ENCODE measurements around the gene DPEP2NB.
"Not testable (repeated sequence)": the region's sequence is repeated elsewhere in the genome, so short reads cannot be mapped to it uniquely, and the experiment has no call there.

DPEP2NB gene

DNA sequence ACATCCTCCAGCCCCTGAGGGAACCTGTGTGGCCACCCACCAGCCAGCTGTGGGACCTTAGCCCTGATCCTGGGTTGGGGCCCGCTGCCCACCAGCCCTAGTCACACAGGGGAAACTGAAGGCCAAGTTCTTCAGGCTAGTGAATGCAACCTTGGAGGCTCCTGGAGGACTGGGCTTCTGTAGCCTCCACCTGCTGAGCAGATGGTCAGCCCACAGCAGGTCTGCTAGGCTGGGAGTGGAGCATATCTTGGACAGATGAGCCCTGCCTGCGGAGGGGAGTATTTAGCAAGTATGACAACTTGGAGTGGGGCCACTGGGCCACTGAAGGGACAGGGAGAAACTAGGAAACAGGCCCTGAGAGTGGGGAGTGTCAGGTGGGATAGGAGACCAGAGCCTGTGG is 39.5 kb downstream of the DPEP2NB start:
- Mint-ChIP-seq H3K9me3 (no peaks in the 10 kb centered on the region), H3K27ac (no peak overlapping the region), H3K36me3 (no peaks in the 10 kb centered on the region), H3K4me3 (no peak overlapping the region), H3K27me3 (no peaks in the 10 kb centered on the region), H3K4me1 (no peaks in the 10 kb centered on the region)

DNA sequence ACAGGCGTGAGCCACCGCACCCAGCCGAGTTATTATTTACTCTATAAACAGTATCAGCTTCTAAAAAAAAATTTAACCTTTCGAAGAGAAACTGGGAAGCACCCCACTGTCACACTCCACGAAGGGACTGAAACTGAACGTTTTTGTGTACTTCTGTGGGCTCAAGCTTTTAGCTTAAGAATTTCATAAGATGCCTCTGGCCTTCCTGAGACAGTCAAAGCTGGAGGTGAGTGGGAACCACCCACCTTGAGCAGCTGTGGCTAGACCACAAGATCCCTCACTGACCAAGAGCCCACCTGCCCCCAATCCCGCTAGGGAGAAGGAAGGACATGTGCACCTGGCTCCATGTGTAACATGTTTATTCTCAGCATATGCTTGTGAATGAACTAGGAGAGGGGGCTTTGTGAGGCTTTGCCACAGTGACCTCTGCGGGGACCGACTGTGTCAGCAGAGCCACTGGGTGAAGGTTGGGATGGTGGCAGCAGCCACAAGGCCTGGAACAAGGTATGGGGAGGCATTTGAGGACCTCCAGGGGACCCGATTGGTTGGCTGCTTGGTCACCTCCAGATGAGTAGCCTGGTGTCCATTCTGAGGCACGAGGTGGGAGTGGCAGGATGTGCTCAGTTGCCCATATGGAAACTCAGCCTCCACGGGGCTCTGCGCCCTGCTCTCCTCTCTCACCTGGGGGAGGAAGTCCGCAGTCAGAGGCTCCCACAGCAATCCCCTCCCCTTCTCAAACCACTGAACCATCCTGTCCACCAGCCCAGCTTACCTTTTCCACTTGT is 40.2 kb downstream of the DPEP2NB start:
- Mint-ChIP-seq H3K4me3 (no peak overlapping the region), H3K36me3 (no peaks in the 10 kb centered on the region), H3K4me1 (no peaks in the 10 kb centered on the region), H3K27ac (no peak overlapping the region), H3K27me3 (no peaks in the 10 kb centered on the region), H3K9me3 (no peaks in the 10 kb centered on the region)

DNA sequence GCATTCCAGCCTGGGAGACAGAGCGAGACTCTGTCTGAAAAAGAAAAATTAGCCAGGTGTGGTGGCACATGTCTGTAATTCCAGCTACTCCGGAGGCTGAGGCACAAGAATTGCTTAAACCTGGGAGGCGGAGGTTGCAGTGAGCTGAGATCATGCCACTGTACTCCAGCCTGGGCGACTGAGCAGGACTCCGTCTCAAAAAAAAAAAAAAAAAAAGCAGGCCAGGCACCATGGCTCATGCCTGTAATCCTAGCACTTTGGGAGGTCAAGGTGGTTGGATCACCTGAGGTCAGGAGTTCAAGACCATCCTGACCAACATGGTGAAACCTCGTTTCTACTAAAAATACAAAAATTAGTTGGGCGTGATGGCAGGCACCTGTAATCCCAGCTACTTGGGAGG is 43.4 kb downstream of the DPEP2NB start:
- H3K4me1 Mint-ChIP-seq = peaks cover 14% of the 10 kb centered on the region
- not testable (repeated sequence) for H3K4me3 Mint-ChIP-seq, H3K9me3 Mint-ChIP-seq, H3K36me3 Mint-ChIP-seq, H3K27ac Mint-ChIP-seq, H3K27me3 Mint-ChIP-seq

DNA sequence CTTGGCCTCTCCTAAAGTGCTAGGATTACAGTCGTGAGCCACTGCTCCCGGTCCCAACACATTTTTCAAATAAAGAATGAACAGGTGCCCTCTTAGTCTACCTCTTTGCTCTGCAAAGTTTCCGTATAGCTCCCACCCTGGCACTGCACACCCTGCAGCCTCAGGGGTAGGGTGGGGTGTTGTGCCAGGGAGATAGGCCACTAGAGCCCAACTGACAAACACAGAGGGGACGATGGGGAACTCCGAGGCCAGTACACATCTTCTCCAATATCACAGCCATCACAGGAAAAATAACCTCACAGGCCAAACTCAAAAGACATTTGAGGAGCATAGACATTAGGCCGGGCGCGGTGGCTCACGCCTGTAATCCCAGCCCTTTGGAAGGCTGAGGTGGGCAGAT is 44.6 kb downstream of the DPEP2NB start:
- Mint-ChIP-seq H3K9me3 (no peaks in the 10 kb centered on the region), H3K27ac (no peak overlapping the region), H3K36me3 (no peaks in the 10 kb centered on the region), H3K4me1 (peaks cover 23% of the 10 kb centered on the region), H3K4me3 (peak overlapping the region; percentile 54), H3K27me3 (no peaks in the 10 kb centered on the region)

GRCh38 chr16:67969254-67970039 is 46.3 kb downstream of the DPEP2NB start:
- H3K4me3 Mint-ChIP-seq = peak overlapping the region; percentile 99

GRCh38 chr16:67968400-67969253 is 47.1 kb downstream of the DPEP2NB start, which contains the start of gene SLC12A4:
Gene SLC12A4, minus strand, starts transcription at chr16:67968637. Its CDS starts 84 bp downstream, at chr16:67968553.
- no peaks in the 10 kb centered on the region for H3K9me3 Mint-ChIP-seq
- H3K4me1 Mint-ChIP-seq = peaks cover 26% of the 10 kb centered on the region
- H3K36me3 Mint-ChIP-seq = no peaks in the 10 kb centered on the region
- peak within 1 kb of the TSS; percentile 96 for H3K27ac Mint-ChIP-seq
- no peaks in the 10 kb centered on the region for H3K27me3 Mint-ChIP-seq
- H3K4me3 Mint-ChIP-seq = peak within 1 kb of the TSS; percentile 99

More at GRCh38 chr16:67969254-67970039, 46.3 kb downstream of the DPEP2NB start:
- Mint-ChIP-seq H3K27me3 (no peaks in the 10 kb centered on the region), H3K4me1 (peaks cover 26% of the 10 kb centered on the region), H3K27ac (peak overlapping the region; percentile 96), H3K9me3 (no peaks in the 10 kb centered on the region), H3K36me3 (no peaks in the 10 kb centered on the region)

- Mint-ChIP-seq H3K4me3 (peak overlapping the region; percentile 99), H3K27ac (peak overlapping the region; percentile 88), H3K27me3 (no peaks in the 10 kb centered on the region), H3K4me1 (peaks cover 26% of the 10 kb centered on the region), H3K36me3 (no peaks in the 10 kb centered on the region), H3K9me3 (no peaks in the 10 kb centered on the region)
These were observed 47.7 kb downstream of the DPEP2NB start for GRCh38 chr16:67967958-67968399.

DNA sequence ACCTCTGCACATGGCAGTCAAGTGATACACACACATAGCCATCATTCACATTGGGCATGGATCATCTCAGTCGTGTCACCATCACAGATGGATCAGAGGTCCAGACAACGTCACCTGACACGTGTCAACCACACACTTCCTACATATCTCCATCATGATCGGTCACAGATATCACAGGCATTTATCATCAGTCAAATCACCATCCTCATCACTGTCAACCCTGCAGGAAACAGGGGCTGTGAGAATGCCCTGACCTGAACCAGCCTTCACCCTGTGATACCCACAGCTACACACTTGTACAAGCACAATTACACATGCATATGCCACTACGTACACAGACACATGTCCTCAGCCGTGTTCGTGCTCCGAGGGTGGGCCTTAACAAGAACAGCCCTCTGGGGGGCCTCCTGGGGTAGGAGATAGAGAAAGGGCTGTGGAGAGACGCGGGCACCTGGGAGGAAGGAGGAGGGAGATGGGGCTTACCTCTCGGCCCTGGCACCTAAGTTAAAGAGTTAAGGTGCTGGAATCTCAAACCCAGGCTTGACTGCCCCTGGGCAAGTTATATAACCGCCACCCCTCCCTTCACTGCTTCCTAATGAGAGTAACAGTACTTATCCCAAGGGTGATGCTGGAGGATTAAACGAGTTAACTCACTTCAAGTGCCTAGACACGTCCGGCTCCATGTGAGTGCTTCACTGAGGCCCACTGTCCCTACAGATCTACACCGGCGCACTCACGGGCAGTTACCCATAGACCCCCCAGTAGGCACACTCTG is 48.3 kb downstream of the DPEP2NB start:
- H3K4me1 Mint-ChIP-seq = peaks cover 26% of the 10 kb centered on the region
- no peaks in the 10 kb centered on the region for H3K27me3 Mint-ChIP-seq
- H3K4me3 Mint-ChIP-seq = peak overlapping the region; percentile 99
- H3K36me3 Mint-ChIP-seq = no peaks in the 10 kb centered on the region
- H3K27ac Mint-ChIP-seq = peak overlapping the region; percentile 88
- no peaks in the 10 kb centered on the region for H3K9me3 Mint-ChIP-seq

GRCh38 chr16:67966549-67967182 is 49.0 kb downstream of the DPEP2NB start:
- Mint-ChIP-seq H3K4me1 (peaks cover 26% of the 10 kb centered on the region), H3K27me3 (no peaks in the 10 kb centered on the region), H3K9me3 (no peaks in the 10 kb centered on the region), H3K27ac (no peak overlapping the region), H3K4me3 (peak overlapping the region; percentile 99), H3K36me3 (no peaks in the 10 kb centered on the region)

DNA sequence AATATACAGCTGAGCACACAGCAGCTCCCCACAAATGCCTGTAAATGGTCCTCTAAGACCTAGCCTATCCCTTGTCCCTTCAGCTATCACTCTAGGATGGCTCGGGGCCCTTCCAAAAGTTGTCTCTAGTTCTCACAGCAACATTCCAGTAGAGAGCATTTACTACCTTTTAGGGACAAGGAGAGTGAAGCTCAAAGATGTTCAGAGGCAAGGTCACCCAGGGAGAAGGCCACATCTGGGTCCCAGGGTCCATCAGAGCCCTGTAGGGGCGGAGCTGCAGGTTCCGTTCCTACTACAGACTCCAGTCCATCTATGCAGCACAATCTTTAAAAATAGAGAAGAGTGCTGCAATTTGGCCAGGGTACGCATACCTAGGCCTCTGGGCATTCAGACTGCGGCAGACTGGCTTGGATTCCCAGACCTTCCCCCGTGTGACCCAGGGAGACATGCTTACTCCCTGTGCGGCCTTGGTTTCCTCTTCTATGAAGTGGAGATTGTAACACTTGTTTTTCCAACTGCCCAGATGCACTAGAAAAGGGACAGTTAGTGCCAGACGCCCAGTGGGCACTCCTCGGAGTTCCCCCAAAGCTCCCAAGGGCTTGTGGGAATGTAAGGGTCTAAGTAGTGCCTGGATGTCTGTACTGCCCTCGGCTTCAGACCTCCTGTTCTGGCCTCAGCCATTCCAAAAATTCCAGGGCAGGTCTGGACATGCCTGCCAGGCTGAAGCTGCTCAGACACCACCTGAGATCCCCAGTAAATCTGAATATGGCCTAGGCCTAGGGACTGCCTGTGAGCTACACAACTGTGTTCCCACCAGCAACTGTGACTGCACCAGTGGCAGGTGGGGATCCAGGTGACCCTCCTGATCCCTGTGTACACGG is 49.8 kb downstream of the DPEP2NB start:
- Mint-ChIP-seq H3K36me3 (no peaks in the 10 kb centered on the region), H3K27me3 (no peaks in the 10 kb centered on the region), H3K4me1 (peaks cover 26% of the 10 kb centered on the region), H3K4me3 (no peak overlapping the region), H3K9me3 (no peaks in the 10 kb centered on the region), H3K27ac (no peak overlapping the region)

- Mint-ChIP-seq H3K4me1 (peaks cover 24% of the 10 kb centered on the region), H3K27ac (no peak overlapping the region), H3K9me3 (no peaks in the 10 kb centered on the region), H3K4me3 (no peak overlapping the region), H3K36me3 (peaks cover 3% of the 10 kb centered on the region), H3K27me3 (no peaks in the 10 kb centered on the region)
These were observed 51.1 kb downstream of the DPEP2NB start for GRCh38 chr16:67964477-67965131.

GRCh38 chr16:67963662-67964321 is 51.9 kb downstream of the DPEP2NB start:
- Mint-ChIP-seq H3K27ac (no peak overlapping the region), H3K36me3 (peaks cover 3% of the 10 kb centered on the region), H3K9me3 (no peaks in the 10 kb centered on the region)

More at GRCh38 chr16:67963662-67964321, 51.9 kb downstream of the DPEP2NB start:
- H3K27me3 Mint-ChIP-seq = no peaks in the 10 kb centered on the region
- no peak overlapping the region for H3K4me3 Mint-ChIP-seq
- H3K4me1 Mint-ChIP-seq = peaks cover 19% of the 10 kb centered on the region
